HUES48 (cell line): ENCODE results near the gene SLC16A10.
"Not testable (repeated sequence)": the region's sequence is repeated elsewhere in the genome, so short reads cannot be mapped to it uniquely, and the experiment has no call there.

Experiments
- H3K27ac ChIP-seq: one replicate; pipeline ENCODE4 v1.7.0; 2013; ENCODE audit warnings: low read depth, low read length, inconsistent platforms
- H3K27me3 ChIP-seq: 2 replicates; pipeline ENCODE4 v1.6.1; 2013; ENCODE audit warnings: mild to moderate bottlenecking, low read length; ENCODE audit not compliant: control insufficient read depth, insufficient read depth
- H3K36me3 ChIP-seq: 2 replicates; pipeline ENCODE4 v1.6.1; 2013; ENCODE audit warnings: low read length; ENCODE audit not compliant: control insufficient read depth, insufficient read depth
- H3K4me1 ChIP-seq: 2 replicates; pipeline ENCODE4 v1.6.1; 2013; ENCODE audit warnings: mild to moderate bottlenecking, low read length; ENCODE audit not compliant: control insufficient read depth, insufficient read depth
- H3K4me3 ChIP-seq: 2 replicates; pipeline ENCODE4 v1.5.1; 2013; ENCODE audit warnings: mild to moderate bottlenecking, low read depth, low read length
- H3K9ac ChIP-seq: 2 replicates; pipeline ENCODE4 v1.6.1; 2013; ENCODE audit warnings: mild to moderate bottlenecking, low read depth, low read length, moderate library complexity
- H3K9me3 ChIP-seq: 2 replicates; pipeline ENCODE4 v1.6.1; 2013; ENCODE audit warnings: low read length; ENCODE audit not compliant: control insufficient read depth, insufficient read depth

SLC16A10 gene

DNA sequence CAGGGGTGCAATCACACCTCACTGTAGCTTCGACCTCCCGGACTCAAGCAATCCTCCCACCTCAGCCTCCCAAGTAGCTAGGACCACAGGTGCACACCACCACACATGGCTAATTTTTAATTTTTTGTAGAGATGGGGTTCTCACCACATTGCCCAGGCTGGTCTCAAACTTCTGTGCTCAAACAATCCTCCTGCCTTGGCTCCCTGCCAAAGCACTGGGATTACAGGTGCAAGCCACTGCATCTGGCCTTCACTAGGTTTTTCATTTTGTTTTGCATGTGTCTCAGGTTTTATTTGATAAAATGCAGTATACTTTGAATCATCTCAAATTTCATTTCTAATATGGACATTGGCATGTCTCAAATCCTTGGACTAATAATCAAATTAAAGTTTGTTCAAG, 98.7 kb downstream of the SLC16A10 start:
- Histone ChIP-seq H3K27ac (no peak overlapping the region), H3K27me3 (no peaks in the 10 kb centered on the region), H3K9ac (no peak overlapping the region), H3K36me3 (no peaks in the 10 kb centered on the region), H3K9me3 (peaks cover 4% of the 10 kb centered on the region; the same call in 1 of the 2 replicates), H3K4me1 (no peaks in the 10 kb centered on the region), H3K4me3 (no peak overlapping the region)

DNA sequence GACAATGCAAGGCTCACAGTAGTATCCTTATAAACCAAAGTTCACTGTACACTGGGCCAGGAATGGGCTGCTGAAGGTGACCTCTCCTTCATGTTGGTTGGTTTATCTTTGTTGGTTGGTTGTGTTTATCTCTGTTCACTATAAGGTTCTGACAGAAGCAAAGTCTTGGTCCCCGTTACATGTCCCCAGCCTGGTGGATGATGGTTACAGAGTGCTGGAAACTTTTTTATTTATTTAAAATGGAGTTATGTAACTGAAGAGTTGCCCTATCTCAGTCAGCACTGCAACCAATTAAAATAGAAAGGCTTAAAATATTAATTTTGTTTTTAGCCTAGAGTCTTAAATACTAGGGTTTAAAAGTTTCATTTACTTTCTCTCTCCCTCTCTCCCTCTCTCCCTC, 100.6 kb downstream of the SLC16A10 start:
- Histone ChIP-seq H3K9me3 (peaks cover 4% of the 10 kb centered on the region; the same call in 1 of the 2 replicates), H3K4me3 (no peak overlapping the region), H3K9ac (no peak overlapping the region), H3K4me1 (no peaks in the 10 kb centered on the region), H3K27ac (no peak overlapping the region), H3K36me3 (no peaks in the 10 kb centered on the region), H3K27me3 (no peaks in the 10 kb centered on the region)

DNA sequence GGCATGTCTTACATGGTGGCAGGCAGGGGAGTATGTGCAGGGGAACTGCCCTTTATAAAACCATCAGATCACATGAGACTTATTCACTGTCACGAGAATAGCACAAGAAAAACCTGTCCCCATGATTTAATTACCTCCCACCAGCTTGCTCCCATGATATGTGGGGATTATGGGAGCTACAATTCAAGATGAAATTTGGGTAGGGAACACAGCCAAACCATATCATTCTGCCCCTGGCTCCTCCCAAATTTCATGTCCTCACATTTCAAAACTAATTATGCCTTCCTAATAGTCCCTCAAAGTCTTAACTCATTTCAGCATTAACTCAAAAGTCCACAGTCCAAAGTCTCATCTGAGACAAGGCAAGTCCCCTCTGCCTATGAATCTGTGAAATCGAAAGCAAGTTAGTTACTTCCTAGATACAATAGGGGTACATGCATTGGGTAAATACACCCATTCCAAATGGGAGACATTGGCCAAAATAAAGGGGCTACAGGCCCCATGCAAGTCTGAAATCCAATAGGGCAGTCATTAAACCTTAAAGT, 102.4 kb downstream of the SLC16A10 start:
- H3K9me3 ChIP-seq, H3K27ac ChIP-seq, H3K27me3 ChIP-seq, H3K4me1 ChIP-seq, H3K36me3 ChIP-seq, H3K4me3 ChIP-seq, H3K9ac ChIP-seq: not testable (repeated sequence)

DNA sequence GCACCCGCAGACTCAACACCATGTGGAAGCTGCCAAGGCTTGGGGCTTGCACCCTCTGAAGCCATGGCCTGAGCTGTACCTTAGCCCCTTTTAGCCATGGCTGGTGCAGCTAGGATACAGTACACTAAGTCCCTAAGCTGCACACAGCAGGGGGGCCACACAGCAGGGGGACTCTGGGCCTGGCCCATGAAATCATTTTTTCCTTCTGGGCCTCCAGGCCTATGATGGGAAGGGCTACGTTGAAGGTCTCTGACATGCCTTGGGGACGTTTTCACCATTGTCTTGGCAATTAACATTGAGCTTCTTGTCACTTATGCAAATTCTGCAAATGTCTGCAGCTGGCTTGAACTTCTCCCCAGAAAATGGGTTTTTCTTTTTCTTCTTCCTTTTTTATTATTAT, 103.3 kb downstream of the SLC16A10 start:
- no peak overlapping the region for H3K4me3 ChIP-seq
- H3K9ac ChIP-seq: no peak overlapping the region
- no peaks in the 10 kb centered on the region for H3K27me3 ChIP-seq
- H3K27ac ChIP-seq: no peak overlapping the region
- H3K9me3 ChIP-seq: peaks cover 4% of the 10 kb centered on the region; the same call in 1 of the 2 replicates
- no peaks in the 10 kb centered on the region for H3K36me3 ChIP-seq
- no peaks in the 10 kb centered on the region for H3K4me1 ChIP-seq

DNA sequence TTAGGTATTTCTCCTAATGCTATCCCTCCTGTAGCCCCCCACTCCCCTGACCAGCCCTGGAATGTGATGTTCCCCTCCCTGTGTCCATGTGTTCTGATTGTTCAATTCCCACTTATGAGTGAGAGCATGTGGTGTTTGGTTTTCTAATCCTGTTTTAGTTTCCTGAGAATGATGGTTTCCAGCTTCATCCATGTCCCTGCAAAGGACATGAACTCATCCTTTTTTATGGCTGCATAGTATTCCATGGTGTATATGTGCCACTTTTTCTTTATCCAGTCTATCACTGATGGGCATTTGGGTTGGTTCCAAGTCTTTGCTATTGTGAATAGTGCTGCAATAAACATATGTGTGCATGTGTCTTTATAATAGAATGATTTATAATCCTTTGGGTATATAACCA, 103.8 kb downstream of the SLC16A10 start:
- H3K9me3 ChIP-seq, H3K4me1 ChIP-seq, H3K27me3 ChIP-seq, H3K27ac ChIP-seq, H3K9ac ChIP-seq, H3K4me3 ChIP-seq, H3K36me3 ChIP-seq: not testable (repeated sequence)

DNA sequence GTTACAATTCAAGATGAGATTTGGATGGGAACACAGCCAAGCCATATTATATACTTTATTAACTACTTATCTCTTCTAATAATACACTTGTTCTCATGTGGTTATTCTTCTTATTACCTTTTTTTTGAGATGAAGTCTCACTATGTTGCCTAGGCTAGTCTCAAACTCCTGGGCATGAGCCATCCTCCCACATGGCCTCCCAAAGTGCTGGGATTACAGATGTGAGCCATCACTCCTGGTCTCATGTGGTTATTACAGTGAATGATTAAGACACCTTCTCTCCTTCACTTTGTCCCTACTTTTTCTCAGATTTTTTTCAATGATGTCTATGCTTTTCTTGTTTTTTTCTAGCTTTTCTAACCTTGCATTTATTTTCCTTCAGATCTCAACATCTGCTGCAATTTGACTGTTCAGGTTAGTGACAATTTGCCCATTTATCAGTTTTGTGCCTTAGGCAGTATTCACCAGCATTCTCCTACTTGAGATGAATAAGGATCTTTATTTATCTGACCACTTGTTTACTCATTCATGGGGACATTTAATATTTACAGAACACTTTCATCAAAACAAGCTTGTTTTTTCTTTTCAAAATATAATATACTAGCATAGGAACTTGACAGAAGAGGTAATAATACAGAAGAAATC, 105.7 kb downstream of the SLC16A10 start:
- H3K36me3 ChIP-seq: no peaks in the 10 kb centered on the region
- H3K27me3 ChIP-seq: no peaks in the 10 kb centered on the region
- peaks cover 4% of the 10 kb centered on the region; the same call in 1 of the 2 replicates for H3K9me3 ChIP-seq
- H3K27ac ChIP-seq: no peak overlapping the region
- no peak overlapping the region for H3K4me3 ChIP-seq
- no peak overlapping the region for H3K9ac ChIP-seq
- no peaks in the 10 kb centered on the region for H3K4me1 ChIP-seq

DNA sequence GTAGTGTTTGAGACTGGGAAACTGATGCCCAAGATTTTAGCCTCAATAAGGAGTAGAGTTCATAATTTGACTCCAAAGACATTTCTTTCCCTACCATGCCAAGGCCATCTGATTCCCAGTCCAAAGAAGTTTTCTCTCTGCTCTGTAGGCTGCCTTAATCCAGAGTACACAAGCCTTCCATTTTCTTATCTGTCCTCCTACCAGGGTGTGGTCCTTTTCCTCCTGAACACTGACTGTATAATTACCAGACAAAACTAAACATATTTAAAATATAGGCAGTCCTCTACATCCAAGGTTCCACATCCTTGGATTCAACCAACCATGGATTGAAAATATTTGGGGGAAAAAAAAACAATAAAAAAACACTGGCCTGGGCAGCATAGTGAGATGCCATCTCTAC, 108.4 kb downstream of the SLC16A10 start:
- H3K9me3 ChIP-seq: no peaks in the 10 kb centered on the region; the same call in 1 of the 2 replicates
- H3K9ac ChIP-seq: no peak overlapping the region
- no peaks in the 10 kb centered on the region for H3K36me3 ChIP-seq
- no peak overlapping the region for H3K27ac ChIP-seq
- H3K27me3 ChIP-seq: no peaks in the 10 kb centered on the region
- H3K4me3 ChIP-seq: no peak overlapping the region
- no peaks in the 10 kb centered on the region for H3K4me1 ChIP-seq

DNA sequence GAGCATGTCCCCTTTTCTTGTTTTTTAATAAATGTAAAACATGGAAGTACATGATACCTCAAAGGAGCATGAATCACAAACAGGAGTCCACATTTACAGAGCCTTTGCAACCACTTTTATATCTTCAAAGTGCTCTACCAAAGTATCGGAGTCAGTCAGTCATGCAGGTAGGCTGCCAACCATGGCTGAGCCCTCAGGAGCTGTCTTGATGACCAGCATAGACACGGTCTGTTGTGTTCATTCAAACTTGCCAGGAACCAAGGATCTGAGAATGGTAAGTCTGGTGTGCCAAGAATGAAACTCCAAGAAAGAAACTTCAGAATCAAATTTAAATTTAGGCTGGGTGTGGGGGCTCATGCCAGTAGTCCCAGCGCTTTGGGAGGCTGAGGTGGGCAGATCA, 111.5 kb downstream of the SLC16A10 start:
- Histone ChIP-seq H3K27ac (no peak overlapping the region), H3K36me3 (no peaks in the 10 kb centered on the region), H3K9ac (no peak overlapping the region), H3K27me3 (no peaks in the 10 kb centered on the region), H3K9me3 (no peaks in the 10 kb centered on the region), H3K4me1 (no peaks in the 10 kb centered on the region), H3K4me3 (no peak overlapping the region)

DNA sequence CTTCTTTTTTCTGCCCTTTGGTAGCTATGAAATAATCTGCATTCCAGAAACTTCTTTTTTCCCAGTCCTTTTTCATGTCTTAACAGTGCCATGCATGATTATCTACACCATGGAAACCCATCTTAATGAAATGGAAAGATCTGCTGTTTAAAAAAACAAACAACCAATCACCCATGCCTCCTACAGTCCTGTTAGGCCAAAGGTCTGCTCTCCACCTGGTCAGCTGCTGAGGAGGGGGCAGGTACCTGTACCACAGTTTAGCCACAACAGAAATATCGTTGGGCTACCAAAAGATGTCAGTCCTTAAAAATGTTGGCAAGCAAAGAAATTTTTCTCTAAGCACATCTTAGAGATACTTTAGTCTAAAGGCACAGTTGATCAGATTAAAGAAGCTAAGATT, 112.6 kb downstream of the SLC16A10 start:
- Histone ChIP-seq H3K4me1 (no peaks in the 10 kb centered on the region), H3K36me3 (no peaks in the 10 kb centered on the region), H3K4me3 (no peak overlapping the region), H3K27ac (no peak overlapping the region), H3K27me3 (no peaks in the 10 kb centered on the region), H3K9me3 (no peaks in the 10 kb centered on the region), H3K9ac (no peak overlapping the region)

DNA sequence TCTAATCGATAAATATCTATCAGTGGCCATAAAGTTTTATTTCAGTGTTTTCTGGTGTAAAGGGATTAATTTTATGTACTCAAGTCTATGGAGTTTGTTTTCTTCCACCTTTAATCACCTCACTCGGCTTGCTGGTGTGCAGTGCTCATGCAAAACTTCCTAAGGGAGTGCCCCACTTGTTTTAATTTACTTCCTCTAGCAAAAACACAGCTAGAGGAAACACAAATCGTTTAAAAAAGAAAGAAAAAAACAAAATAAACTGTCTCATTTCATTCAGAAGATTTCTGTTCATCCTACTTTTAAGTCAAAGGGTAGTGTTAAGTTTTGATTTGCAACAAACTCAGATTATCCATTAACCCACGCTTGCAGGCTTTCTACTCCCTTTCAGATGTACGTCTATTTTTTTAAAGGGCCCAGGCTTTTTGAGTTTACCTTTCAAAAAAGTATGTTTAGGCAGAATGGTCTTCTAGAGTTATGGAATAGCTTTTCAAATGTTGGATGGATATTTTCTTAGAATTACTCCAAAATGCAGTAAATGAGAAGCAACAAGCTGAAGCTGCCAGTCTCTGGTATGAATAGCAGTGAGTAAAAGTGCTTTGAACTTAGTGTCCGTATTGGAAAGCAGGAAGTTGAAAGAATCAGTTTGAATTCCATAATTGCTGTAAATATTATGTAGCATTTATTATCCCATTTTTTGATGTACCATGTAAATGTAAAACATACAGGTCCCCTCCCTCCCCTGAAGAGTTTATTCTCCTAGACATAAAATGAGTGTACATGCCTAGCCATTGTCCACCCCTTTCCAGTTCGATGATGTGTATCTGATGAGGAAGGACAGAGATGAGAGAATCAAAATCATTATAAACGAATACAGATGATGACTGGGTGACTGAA, 113.3 kb downstream of the SLC16A10 start:
- no peak overlapping the region for H3K27ac ChIP-seq
- no peaks in the 10 kb centered on the region for H3K36me3 ChIP-seq
- no peaks in the 10 kb centered on the region for H3K4me1 ChIP-seq
- H3K9ac ChIP-seq: no peak overlapping the region
- no peaks in the 10 kb centered on the region for H3K27me3 ChIP-seq
- H3K4me3 ChIP-seq: no peak overlapping the region
- H3K9me3 ChIP-seq: no peaks in the 10 kb centered on the region

DNA sequence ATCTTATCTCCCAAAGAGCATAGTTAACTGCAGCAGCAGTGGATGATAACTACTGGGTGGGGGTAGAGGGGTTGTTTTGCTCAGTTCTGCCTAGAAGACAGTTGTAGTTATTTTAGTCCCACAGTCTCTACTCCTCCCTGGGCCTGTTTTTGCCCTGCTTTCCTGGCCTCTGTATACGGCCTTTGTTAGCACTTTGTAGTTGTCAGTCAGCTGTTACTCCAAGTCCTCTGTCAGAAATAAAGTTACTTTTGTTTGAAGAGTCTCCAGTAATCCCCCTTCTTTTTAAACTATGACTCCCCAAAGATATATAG, 113.9 kb downstream of the SLC16A10 start:
- Histone ChIP-seq H3K27me3 (no peaks in the 10 kb centered on the region), H3K9ac (no peak overlapping the region), H3K4me3 (no peak overlapping the region), H3K27ac (no peak overlapping the region), H3K9me3 (no peaks in the 10 kb centered on the region), H3K36me3 (no peaks in the 10 kb centered on the region), H3K4me1 (no peaks in the 10 kb centered on the region)
